OCI-LY7 (cell line): ENCODE results near the gene STPG3.

Source experiments
- CTCF ChIP-seq: fragments of 200-600 bp; sonication (generic); conservative IDR thresholded peaks from 2 replicates; pipeline ENCODE4 v1.5.1; 2014; ENCODE audit warnings: mild to moderate bottlenecking, antibody characterized with exemption, low read length, moderate library complexity, mixed read lengths
- EZH2phosphoT487 ChIP-seq: fragments of 200-600 bp; sonication (generic); IDR thresholded peaks from 2 replicates; pipeline ENCODE4 v1.6.1; 2018; ENCODE audit warnings: low read depth, borderline replicate concordance, mild to moderate bottlenecking, mixed run types, antibody characterized with exemption, low read length, moderate library complexity, mixed read lengths

GRCh38 chr9:137235424-137236237 is 15.5 kb upstream of the STPG3 start:
- peak; percentile 36 for TF ChIP-seq CTCF
- no peak for TF ChIP-seq EZH2phosphoT487
